ENCODE data around the gene KLRF2. TPM values are rescaled to one million over a fixed set of nuclear protein-coding genes. Genes with fewer than 3 reads are reported as not detected.

The KLRF2 gene
- total RNA-seq, 2 donors from 2014 or later: not detected

GRCh38 chr12:9919443-9919842 is 38.2 kb downstream of the KLRF2 start:
- no peak overlapping the region for H3K27ac ChIP-seq
- H3K27me3 ChIP-seq: no peaks in the 10 kb centered on the region
- H3K4me1 ChIP-seq: no peaks in the 10 kb centered on the region
- no peak for TF ChIP-seq CTCF (IDR thresholded peaks at IDR 0.05)
- H3K36me3 ChIP-seq: no peaks in the 10 kb centered on the region
- no peak overlapping the region for H3K4me3 ChIP-seq
- DNase-seq (ENCODE audit: low spot score): no peak
- H3K9me3 ChIP-seq: no peaks in the 10 kb centered on the region

- no peaks in the 10 kb centered on the region for H3K27me3 ChIP-seq
- H3K9me3 ChIP-seq: no peaks in the 10 kb centered on the region
- no peaks in the 10 kb centered on the region for H3K4me1 ChIP-seq
- no peak for TF ChIP-seq CTCF (IDR thresholded peaks at IDR 0.05)
- no peaks in the 10 kb centered on the region for H3K36me3 ChIP-seq
- no peak overlapping the region for H3K27ac ChIP-seq
- DNase-seq (ENCODE audit: low spot score): no peak
- H3K4me3 ChIP-seq: no peak overlapping the region
Measured at GRCh38 chr12:9920451-9920850, 39.2 kb downstream of the KLRF2 start.

GRCh38 chr12:9922429-9922828 is 41.1 kb downstream of the KLRF2 start:
- Histone ChIP-seq H3K27me3 (no peaks in the 10 kb centered on the region), H3K27ac (no peak overlapping the region), H3K9me3 (no peaks in the 10 kb centered on the region), H3K36me3 (no peaks in the 10 kb centered on the region), H3K4me1 (no peaks in the 10 kb centered on the region), H3K4me3 (no peak overlapping the region)
- no peak for TF ChIP-seq CTCF (IDR thresholded peaks at IDR 0.05)
- no peak for DNase-seq (ENCODE audit: low spot score)

- DNase-seq (ENCODE audit: low spot score): no peak
- no peak overlapping the region for H3K27ac ChIP-seq
- H3K9me3 ChIP-seq: no peaks in the 10 kb centered on the region
- H3K27me3 ChIP-seq: no peaks in the 10 kb centered on the region
- no peak overlapping the region for H3K4me3 ChIP-seq
- H3K4me1 ChIP-seq: no peaks in the 10 kb centered on the region
- no peaks in the 10 kb centered on the region for H3K36me3 ChIP-seq
- TF ChIP-seq CTCF (IDR thresholded peaks at IDR 0.05): peak; percentile 26 to 63
Measured at GRCh38 chr12:9925705-9926393, 44.6 kb downstream of the KLRF2 start.

GRCh38 chr12:9926876-9927275 is 45.6 kb downstream of the KLRF2 start:
- no peak overlapping the region for H3K4me3 ChIP-seq
- no peak for DNase-seq (ENCODE audit: low spot score)
- TF ChIP-seq CTCF (IDR thresholded peaks at IDR 0.05): no peak

GRCh38 chr12:9928607-9929006 is 47.3 kb downstream of the KLRF2 start:
- Histone ChIP-seq H3K27me3 (no peaks in the 10 kb centered on the region), H3K4me1 (no peaks in the 10 kb centered on the region), H3K36me3 (no peaks in the 10 kb centered on the region), H3K27ac (no peak overlapping the region), H3K9me3 (no peaks in the 10 kb centered on the region), H3K4me3 (no peak overlapping the region)
- no peak for DNase-seq (ENCODE audit: low spot score)
- no peak for TF ChIP-seq CTCF (IDR thresholded peaks at IDR 0.05)

More at GRCh38 chr12:9926876-9927275, 45.6 kb downstream of the KLRF2 start:
- Histone ChIP-seq H3K36me3 (no peaks in the 10 kb centered on the region), H3K9me3 (no peaks in the 10 kb centered on the region), H3K27me3 (no peaks in the 10 kb centered on the region), H3K27ac (no peak overlapping the region), H3K4me1 (no peaks in the 10 kb centered on the region)
